ENCODE results near the gene KLHDC9.

Gene KLHDC9

GRCh38 chr1:161077426-161077825, 20.7 kb upstream of the KLHDC9 start:
- no peak for DNase-seq

GRCh38 chr1:161079436-161080110, 18.6 kb upstream of the KLHDC9 start:
- no peak for DNase-seq

- DNase-seq, result no peak
Observed at GRCh38 chr1:161080441-161081405, 17.4 kb upstream of the KLHDC9 start.

- DNase-seq, result no peak
Observed at GRCh38 chr1:161081519-161081918, 16.6 kb upstream of the KLHDC9 start.

- no peak for DNase-seq
Observed at GRCh38 chr1:161082483-161082882, 15.7 kb upstream of the KLHDC9 start.

- no peak for DNase-seq
Observed at GRCh38 chr1:161082996-161083747, 15.0 kb upstream of the KLHDC9 start.

- DNase-seq, result no peak
Observed at GRCh38 chr1:161083748-161084596, 14.2 kb upstream of the KLHDC9 start.

- DNase-seq, result no peak
Observed at GRCh38 chr1:161084597-161084988, 13.6 kb upstream of the KLHDC9 start.

- DNase-seq, result no peak
Observed at GRCh38 chr1:161085165-161085564, 13.0 kb upstream of the KLHDC9 start.

- DNase-seq, result no peak
Observed at GRCh38 chr1:161086457-161086856, 11.7 kb upstream of the KLHDC9 start.

- DNase-seq, result no peak
Observed at GRCh38 chr1:161088587-161089110, 9.5 kb upstream of the KLHDC9 start.

- DNase-seq, result peak; percentile 31
Observed at GRCh38 chr1:161089251-161089924, 8.8 kb upstream of the KLHDC9 start, which contains the start of gene NECTIN4. Gene NECTIN4 (minus strand): TSS chr1:161089558. CDS start chr1:161089296, 262 bp downstream.

GRCh38 chr1:161089938-161090337, 8.2 kb upstream of the KLHDC9 start:
- DNase-seq, result no peak

- DNase-seq, result no peak
Observed at GRCh38 chr1:161090617-161091016, 7.5 kb upstream of the KLHDC9 start.

- no peak for DNase-seq
Observed at GRCh38 chr1:161091093-161091492, 7.1 kb upstream of the KLHDC9 start.

- DNase-seq, result no peak
Observed at GRCh38 chr1:161091796-161092507, 6.2 kb upstream of the KLHDC9 start.

GRCh38 chr1:161092621-161093028, 5.5 kb upstream of the KLHDC9 start:
- DNase-seq, result no peak

- DNase-seq, result no peak
Observed at GRCh38 chr1:161094481-161094880, 3.7 kb upstream of the KLHDC9 start.

- DNase-seq, result no peak
Observed at GRCh38 chr1:161095230-161095629, 2.9 kb upstream of the KLHDC9 start.

- no peak for DNase-seq
Observed at GRCh38 chr1:161096015-161096414, 2.1 kb upstream of the KLHDC9 start.

GRCh38 chr1:161096530-161096929, 1.6 kb upstream of the KLHDC9 start:
- no peak for DNase-seq

Measured in NCI-H526 treated with DMSO at 0.1 percent for 48 hours (cell line).